IPS-18c (cell line): Measurements from ENCODE around the gene TMEM176B.
"Not testable (repeated sequence)": the region's sequence is repeated elsewhere in the genome, so short reads cannot be mapped to it uniquely, and the experiment has no call there.

Experiments used
- H3K4me3 ChIP-seq: 2 replicates; pipeline ENCODE4 v1.7.0; 2013; ENCODE audit warnings: low read depth, mild to moderate bottlenecking, low read length, moderate library complexity; ENCODE audit not compliant: insufficient read depth
- H3K9me3 ChIP-seq: one replicate; pipeline ENCODE4 v1.6.1; 2013; ENCODE audit warnings: mild to moderate bottlenecking, low read length, moderate library complexity; ENCODE audit not compliant: control insufficient read depth, insufficient read depth

The TMEM176B gene

GRCh38 chr7:150826061-150826849 lies 26.1 kb upstream of the TMEM176B start:
- Histone ChIP-seq H3K9me3 (no peaks in the 10 kb centered on the region), H3K4me3 (no peak overlapping the region)

GRCh38 chr7:150824379-150825177 lies 24.4 kb upstream of the TMEM176B start:
- no peaks in the 10 kb centered on the region for H3K9me3 ChIP-seq
- H3K4me3 ChIP-seq: no peak overlapping the region

- no peaks in the 10 kb centered on the region for H3K9me3 ChIP-seq
Observed at GRCh38 chr7:150823484-150824126, 23.4 kb upstream of the TMEM176B start.

GRCh38 chr7:150823043-150823442 lies 22.9 kb upstream of the TMEM176B start:
- Histone ChIP-seq H3K4me3 (no peak overlapping the region), H3K9me3 (no peaks in the 10 kb centered on the region)

More at GRCh38 chr7:150823484-150824126, 23.4 kb upstream of the TMEM176B start:
- H3K4me3 ChIP-seq: no peak overlapping the region

- no peaks in the 10 kb centered on the region for H3K9me3 ChIP-seq
- no peak overlapping the region for H3K4me3 ChIP-seq
Observed at GRCh38 chr7:150820578-150821198, 20.5 kb upstream of the TMEM176B start.

- Histone ChIP-seq H3K4me3 (no peak overlapping the region), H3K9me3 (no peaks in the 10 kb centered on the region)
Observed at GRCh38 chr7:150820148-150820547, 20.0 kb upstream of the TMEM176B start.

GRCh38 chr7:150818971-150819370 lies 18.8 kb upstream of the TMEM176B start:
- Histone ChIP-seq H3K4me3 (no peak overlapping the region), H3K9me3 (no peaks in the 10 kb centered on the region)

GRCh38 chr7:150814328-150815001 lies 14.3 kb upstream of the TMEM176B start:
- no peaks in the 10 kb centered on the region for H3K9me3 ChIP-seq
- no peak overlapping the region for H3K4me3 ChIP-seq

- not testable (repeated sequence) for H3K9me3 ChIP-seq, H3K4me3 ChIP-seq
Observed at GRCh38 chr7:150807616-150808438, 7.7 kb upstream of the TMEM176B start.

GRCh38 chr7:150806863-150807262 lies 6.7 kb upstream of the TMEM176B start:
- no peaks in the 10 kb centered on the region for H3K9me3 ChIP-seq
- H3K4me3 ChIP-seq: no peak overlapping the region

GRCh38 chr7:150806454-150806853 lies 6.3 kb upstream of the TMEM176B start:
- no peak overlapping the region for H3K4me3 ChIP-seq

GRCh38 chr7:150805864-150806263 lies 5.7 kb upstream of the TMEM176B start:
- Histone ChIP-seq H3K4me3 (no peak overlapping the region), H3K9me3 (no peaks in the 10 kb centered on the region)

More at GRCh38 chr7:150806454-150806853, 6.3 kb upstream of the TMEM176B start:
- no peaks in the 10 kb centered on the region for H3K9me3 ChIP-seq

- H3K4me3 ChIP-seq: no peak overlapping the region
- peaks cover 3% of the 10 kb centered on the region for H3K9me3 ChIP-seq
Observed at GRCh38 chr7:150804802-150805201, 4.6 kb upstream of the TMEM176B start.

- Histone ChIP-seq H3K9me3 (peaks cover 3% of the 10 kb centered on the region), H3K4me3 (no peak overlapping the region)
Observed at GRCh38 chr7:150803161-150803860, 3.1 kb upstream of the TMEM176B start.

GRCh38 chr7:150801946-150802771 lies 2.0 kb upstream of the TMEM176B start:
- peaks cover 3% of the 10 kb centered on the region for H3K9me3 ChIP-seq

More at GRCh38 chr7:150801946-150802771, 2.0 kb upstream of the TMEM176B start:
- no peak overlapping the region for H3K4me3 ChIP-seq
